ENCODE data around the gene DYNC1LI2. TPM values are rescaled to one million over a fixed set of nuclear protein-coding genes. Genes with fewer than 3 reads are reported as not detected.

The DYNC1LI2 gene
- total and polyA plus RNA-seq, 12 donors, result 39.3 to 234 (median 94.3) TPM

DNA sequence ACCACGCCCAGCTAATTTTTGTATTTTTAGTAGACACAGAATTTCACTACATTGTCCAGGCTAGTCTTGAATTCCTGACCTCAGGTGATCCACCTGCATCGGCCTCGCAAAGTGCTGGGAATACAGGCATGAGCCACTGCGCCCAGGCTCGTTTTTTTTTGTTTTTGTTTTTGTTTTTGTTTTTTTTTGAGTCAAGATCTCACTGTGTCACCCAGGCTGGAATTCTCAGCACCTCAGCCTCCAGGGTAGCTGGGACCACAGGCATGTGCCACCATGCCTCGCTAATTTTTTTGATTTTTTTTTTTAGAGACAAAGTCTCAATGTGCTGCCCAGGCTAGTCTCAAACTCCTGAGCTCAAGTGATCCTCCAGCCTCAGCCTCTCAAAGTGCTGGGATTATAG is 37.3 kb downstream of the DYNC1LI2 start:
- no peaks in the 10 kb centered on the region for H3K9me3 ChIP-seq (replicated peaks in 1 of 3)
- H3K4me1 ChIP-seq (replicated peaks in 1 of 2), result no peaks in the 10 kb centered on the region
- intact Hi-C loops (cut with DNase I), result no loop called here
- WGBS, 4 donors, result 83 to 88% (median 86%) methylated on average over 6 of the region's 6 CpGs
- no peaks in the 10 kb centered on the region for H3K27me3 ChIP-seq
- TF ChIP-seq, protein P1, sequence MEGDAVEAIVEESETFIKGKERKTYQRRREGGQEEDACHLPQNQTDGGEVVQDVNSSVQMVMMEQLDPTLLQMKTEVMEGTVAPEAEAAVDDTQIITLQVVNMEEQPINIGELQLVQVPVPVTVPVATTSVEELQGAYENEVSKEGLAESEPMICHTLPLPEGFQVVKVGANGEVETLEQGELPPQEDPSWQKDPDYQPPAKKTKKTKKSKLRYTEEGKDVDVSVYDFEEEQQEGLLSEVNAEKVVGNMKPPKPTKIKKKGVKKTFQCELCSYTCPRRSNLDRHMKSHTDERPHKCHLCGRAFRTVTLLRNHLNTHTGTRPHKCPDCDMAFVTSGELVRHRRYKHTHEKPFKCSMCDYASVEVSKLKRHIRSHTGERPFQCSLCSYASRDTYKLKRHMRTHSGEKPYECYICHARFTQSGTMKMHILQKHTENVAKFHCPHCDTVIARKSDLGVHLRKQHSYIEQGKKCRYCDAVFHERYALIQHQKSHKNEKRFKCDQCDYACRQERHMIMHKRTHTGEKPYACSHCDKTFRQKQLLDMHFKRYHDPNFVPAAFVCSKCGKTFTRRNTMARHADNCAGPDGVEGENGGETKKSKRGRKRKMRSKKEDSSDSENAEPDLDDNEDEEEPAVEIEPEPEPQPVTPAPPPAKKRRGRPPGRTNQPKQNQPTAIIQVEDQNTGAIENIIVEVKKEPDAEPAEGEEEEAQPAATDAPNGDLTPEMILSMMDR (IDR thresholded peaks at IDR 0.05), result no peak
- no peak for TF ChIP-seq POLR2A (IDR thresholded peaks at IDR 0.05)
- H3K36me3 ChIP-seq (replicated peaks in 1 of 2), result peaks cover 0 to 4% of the 10 kb centered on the region in 2 donors
- H3K27ac ChIP-seq, result no peak overlapping the region
- H3K4me3 ChIP-seq, result no peak overlapping the region
- no peak for DNase-seq

DNA sequence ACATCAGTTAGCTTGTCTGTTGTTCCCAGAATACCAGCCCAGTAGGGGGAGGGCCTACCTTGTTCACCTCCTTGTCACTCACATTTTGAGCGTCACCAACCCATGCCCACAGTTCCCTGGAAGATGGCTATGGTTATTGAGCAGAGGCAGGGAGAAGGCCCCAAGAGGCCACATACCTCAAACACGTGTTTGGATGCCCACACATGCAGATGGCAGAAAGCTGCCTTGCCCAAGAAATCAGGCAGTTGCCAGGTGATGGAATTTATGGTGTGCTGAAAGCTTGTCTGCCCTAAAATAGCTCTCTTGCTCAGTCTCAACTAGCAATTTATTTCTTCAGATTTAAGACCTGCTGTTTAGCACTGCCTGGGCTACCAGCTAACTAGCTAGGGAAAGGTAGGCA is 38.3 kb downstream of the DYNC1LI2 start:
- no peak overlapping the region for H3K27ac ChIP-seq
- no peaks in the 10 kb centered on the region for H3K9me3 ChIP-seq (replicated peaks in 1 of 3)
- no peak overlapping the region for H3K4me3 ChIP-seq
- intact Hi-C loops (cut with DNase I), result no loop called here
- no peaks in the 10 kb centered on the region for H3K27me3 ChIP-seq
- H3K36me3 ChIP-seq (replicated peaks in 1 of 2), result no peaks in the 10 kb centered on the region
- no peak for DNase-seq
- H3K4me1 ChIP-seq (replicated peaks in 1 of 2), result no peaks in the 10 kb centered on the region
- TF ChIP-seq, protein P1 (IDR thresholded peaks at IDR 0.05), result no peak
- TF ChIP-seq POLR2A (IDR thresholded peaks at IDR 0.05), result no peak
- 66 to 78% (median 73%) methylated on average over 2 of the region's 2 CpGs for WGBS, 4 donors

- Histone ChIP-seq H3K9me3 (replicated peaks in 1 of 3) (no peaks in the 10 kb centered on the region), H3K27ac (no peak overlapping the region), H3K4me1 (replicated peaks in 1 of 2) (no peaks in the 10 kb centered on the region), H3K27me3 (no peaks in the 10 kb centered on the region), H3K36me3 (replicated peaks in 1 of 2) (no peaks in the 10 kb centered on the region), H3K4me3 (no peak overlapping the region)
- no peak for DNase-seq
- TF ChIP-seq POLR2A (IDR thresholded peaks at IDR 0.05), result no peak
- TF ChIP-seq, protein P1 (IDR thresholded peaks at IDR 0.05), result no peak
- intact Hi-C loops (cut with DNase I), result no loop called here
These were observed 38.9 kb downstream of the DYNC1LI2 start for GRCh38 chr16:66712512-66712911.

DNA sequence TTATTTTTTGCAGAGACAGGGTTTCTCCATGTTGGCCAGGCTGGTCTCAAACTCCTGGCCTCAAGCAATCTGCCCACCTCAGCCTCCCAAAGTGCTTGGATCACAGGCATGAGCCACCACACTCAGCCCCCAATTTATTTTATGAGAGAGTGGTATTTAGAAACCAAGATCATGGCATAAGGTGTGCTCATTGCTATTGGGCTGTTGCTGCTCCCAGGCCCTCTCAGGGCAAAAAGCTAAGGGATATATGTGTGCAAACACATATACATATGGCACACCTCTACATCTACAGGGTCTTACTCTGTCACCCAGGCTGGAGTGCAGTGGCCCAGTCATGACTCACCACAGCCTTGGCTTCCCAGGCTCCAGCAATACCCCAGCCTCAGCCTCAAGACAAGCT is 39.8 kb downstream of the DYNC1LI2 start:
- Histone ChIP-seq H3K27me3 (no peaks in the 10 kb centered on the region), H3K4me1 (replicated peaks in 1 of 2) (peaks cover 0 to under 1% of the 10 kb centered on the region in 2 donors), H3K4me3 (no peak overlapping the region), H3K36me3 (replicated peaks in 1 of 2) (no peaks in the 10 kb centered on the region), H3K27ac (no peak overlapping the region), H3K9me3 (replicated peaks in 1 of 3) (no peaks in the 10 kb centered on the region)
- intact Hi-C loops (cut with DNase I), result no loop called here
- TF ChIP-seq, protein P1 (IDR thresholded peaks at IDR 0.05), result no peak
- no peak for TF ChIP-seq POLR2A (IDR thresholded peaks at IDR 0.05)
- DNase-seq, result no peak
